Measurements from ENCODE around the gene RHEBL1. TPM values are rescaled to one million over a fixed set of nuclear protein-coding genes. Genes with fewer than 3 reads are reported as not detected.

RHEBL1 gene
- total RNA-seq, 1 experiment from 2014 or later: 9.0 TPM

- H3K27me3 Mint-ChIP-seq (ENCODE audit: low read depth): no peaks in the 10 kb centered on the region
- H3K9me3 Mint-ChIP-seq: no peaks in the 10 kb centered on the region
- no peak overlapping the region for H3K4me3 Mint-ChIP-seq
- ChIA-PET POLR2A (interaction anchor here (1.1 kb wide), 1 partner anchor 9 kb away, joined by 3 read pairs; no protein-coding TSS in a partner anchor), CTCF (interaction anchor here (0.6 to 2.0 kb wide), 6 partner anchors 8 to 183 kb away, joined by 3 to 11 read pairs (median 5); no protein-coding TSS in a partner anchor)
- no peak overlapping the region for H3K27ac Mint-ChIP-seq
- no peaks in the 10 kb centered on the region for H3K4me1 Mint-ChIP-seq
- DNase-seq (ENCODE audit: low spot score): no peak
- no peak for ATAC-seq
- H3K36me3 Mint-ChIP-seq: peaks cover 63% of the 10 kb centered on the region
- TF ChIP-seq FOXP1 (CRISPR knock-in tag; IDR thresholded peaks at IDR 0.05; ENCODE audit: borderline replicate concordance) (no peak), ATF6 (CRISPR knock-in tag; IDR thresholded peaks at IDR 0.05) (no peak), FOXJ3 (CRISPR knock-in tag; IDR thresholded peaks at IDR 0.05; ENCODE audit: borderline replicate concordance) (no peak), ESRRA (CRISPR knock-in tag; IDR thresholded peaks at IDR 0.05; ENCODE audit: borderline replicate concordance) (no peak), SMAD3 (CRISPR knock-in tag; IDR thresholded peaks at IDR 0.05; ENCODE audit: borderline replicate concordance) (no peak)
These were observed 32.5 kb downstream of the RHEBL1 start for GRCh38 chr12:49037111-49037946.

- DNase-seq (ENCODE audit: low spot score) (no peak), ATAC-seq (no peak)
- Mint-ChIP-seq H3K27me3 (ENCODE audit: low read depth) (no peaks in the 10 kb centered on the region), H3K36me3 (peaks cover 57% of the 10 kb centered on the region), H3K4me3 (no peak overlapping the region), H3K27ac (no peak overlapping the region), H3K9me3 (no peaks in the 10 kb centered on the region), H3K4me1 (no peaks in the 10 kb centered on the region)
- ChIA-PET CTCF (interaction anchor here (0.9 to 2.5 kb wide), 4 partner anchors 16 to 58 kb away, joined by 3 to 9 read pairs (median 6); partner anchors contain the start of gene WNT1), POLR2A (interaction anchor here (0.6 kb wide), 1 partner anchor 144 kb away, joined by 4 read pairs; no protein-coding TSS in a partner anchor)
- TF ChIP-seq IRF2 (CRISPR knock-in tag; IDR thresholded peaks at IDR 0.05; ENCODE audit: borderline replicate concordance, low read depth) (no peak), ZNF671 (CRISPR knock-in tag; IDR thresholded peaks at IDR 0.05) (no peak), ZNF138 (CRISPR knock-in tag; conservative IDR thresholded peaks at IDR 0.05) (no peak), JAZF1 (CRISPR knock-in tag; IDR thresholded peaks at IDR 0.05) (no peak), ZNF121 (CRISPR knock-in tag; IDR thresholded peaks at IDR 0.05) (no peak), HMGA2 (CRISPR knock-in tag; IDR thresholded peaks at IDR 0.05) (no peak)
These were observed 33.8 kb downstream of the RHEBL1 start for GRCh38 chr12:49036029-49036428.

- H3K27me3 Mint-ChIP-seq (ENCODE audit: low read depth): no peaks in the 10 kb centered on the region
- CTCF ChIA-PET: interaction anchor here (1.5 to 3.8 kb wide), 3 partner anchors 9 to 37 kb away, joined by 5 to 23 read pairs (median 9); no protein-coding TSS in a partner anchor
- H3K27ac Mint-ChIP-seq: no peak overlapping the region
- POLR2A ChIA-PET: no interaction called here
- H3K4me1 Mint-ChIP-seq: no peaks in the 10 kb centered on the region
- H3K36me3 Mint-ChIP-seq: peaks cover 53% of the 10 kb centered on the region
- no peak for ATAC-seq
- H3K9me3 Mint-ChIP-seq: no peaks in the 10 kb centered on the region
- no peak overlapping the region for H3K4me3 Mint-ChIP-seq
- no peak for DNase-seq (ENCODE audit: low spot score)
- no peak for TF ChIP-seq PREB (CRISPR knock-in tag; IDR thresholded peaks at IDR 0.05; ENCODE audit: borderline replicate concordance)
- TF ChIP-seq ZNF232 (CRISPR knock-in tag; IDR thresholded peaks at IDR 0.05): no peak
- no peak for TF ChIP-seq ZNF425 (CRISPR knock-in tag; conservative IDR thresholded peaks at IDR 0.05)
- no peak for TF ChIP-seq KAT7 (CRISPR knock-in tag; IDR thresholded peaks at IDR 0.05; ENCODE audit: borderline replicate concordance)
- TF ChIP-seq EMX1 (CRISPR knock-in tag; IDR thresholded peaks at IDR 0.05): no peak
- TF ChIP-seq CREB1 (CRISPR knock-in tag; IDR thresholded peaks at IDR 0.05): no peak
- TF ChIP-seq IRF2 (CRISPR knock-in tag; IDR thresholded peaks at IDR 0.05; ENCODE audit: borderline replicate concordance, low read depth): no peak
- TF ChIP-seq ATF1 (CRISPR knock-in tag; IDR thresholded peaks at IDR 0.05): no peak
- TF ChIP-seq SP1 (CRISPR knock-in tag; conservative IDR thresholded peaks at IDR 0.05): no peak
- TF ChIP-seq E2F1 (CRISPR knock-in tag; IDR thresholded peaks at IDR 0.05): no peak
- TF ChIP-seq ATF6 (CRISPR knock-in tag; IDR thresholded peaks at IDR 0.05): no peak
- TF ChIP-seq E2F4 (CRISPR knock-in tag; IDR thresholded peaks at IDR 0.05; ENCODE audit: borderline replicate concordance, low read depth): no peak
These were observed 35.5 kb downstream of the RHEBL1 start for GRCh38 chr12:49034286-49034622.
